GM12891 (cell line): ENCODE results near the gene MGMT.

Source experiments
- DNase-seq: peaks from one replicate; pipeline ENCODE4 v3.0.0; 2011; ENCODE audit warnings: low spot score; ENCODE audit not compliant: insufficient read length
- FAIRE-seq: peaks from 2 replicates; lab custom pipeline; 2011; peaks lifted over from hg19 to GRCh38; lab: Jason Lieb, UNC
- PAX5 ChIP-seq: IDR thresholded peaks from 2 replicates; pipeline ENCODE4 v1.6.1; 2011; ENCODE audit warnings: low read length, moderate library complexity, mild to moderate bottlenecking; ENCODE audit not compliant: insufficient read depth, severe bottlenecking
- POLR2A ChIP-seq: IDR thresholded peaks from 2 replicates; pipeline ENCODE4 v1.6.1; 2011; ENCODE audit warnings: low read depth, low read length, control low read depth
- POLR2AphosphoS5 ChIP-seq: IDR thresholded peaks from 2 replicates; pipeline ENCODE4 v1.6.1; 2011; ENCODE audit warnings: low read depth, low read length, control low read depth
- POU2F2 ChIP-seq: IDR thresholded peaks from 2 replicates; pipeline ENCODE4 v1.6.1; 2011; ENCODE audit warnings: low read depth, mild to moderate bottlenecking, control low read depth, low read length, moderate library complexity
- SPI1 ChIP-seq: IDR thresholded peaks from 2 replicates; pipeline ENCODE4 v1.6.1; 2011; ENCODE audit warnings: low read depth, low read length, control low read depth
- TAF1 ChIP-seq: IDR thresholded peaks from 2 replicates; pipeline ENCODE4 v1.6.1; 2011; ENCODE audit warnings: low read depth, low read length, control low read depth

Gene MGMT

DNA sequence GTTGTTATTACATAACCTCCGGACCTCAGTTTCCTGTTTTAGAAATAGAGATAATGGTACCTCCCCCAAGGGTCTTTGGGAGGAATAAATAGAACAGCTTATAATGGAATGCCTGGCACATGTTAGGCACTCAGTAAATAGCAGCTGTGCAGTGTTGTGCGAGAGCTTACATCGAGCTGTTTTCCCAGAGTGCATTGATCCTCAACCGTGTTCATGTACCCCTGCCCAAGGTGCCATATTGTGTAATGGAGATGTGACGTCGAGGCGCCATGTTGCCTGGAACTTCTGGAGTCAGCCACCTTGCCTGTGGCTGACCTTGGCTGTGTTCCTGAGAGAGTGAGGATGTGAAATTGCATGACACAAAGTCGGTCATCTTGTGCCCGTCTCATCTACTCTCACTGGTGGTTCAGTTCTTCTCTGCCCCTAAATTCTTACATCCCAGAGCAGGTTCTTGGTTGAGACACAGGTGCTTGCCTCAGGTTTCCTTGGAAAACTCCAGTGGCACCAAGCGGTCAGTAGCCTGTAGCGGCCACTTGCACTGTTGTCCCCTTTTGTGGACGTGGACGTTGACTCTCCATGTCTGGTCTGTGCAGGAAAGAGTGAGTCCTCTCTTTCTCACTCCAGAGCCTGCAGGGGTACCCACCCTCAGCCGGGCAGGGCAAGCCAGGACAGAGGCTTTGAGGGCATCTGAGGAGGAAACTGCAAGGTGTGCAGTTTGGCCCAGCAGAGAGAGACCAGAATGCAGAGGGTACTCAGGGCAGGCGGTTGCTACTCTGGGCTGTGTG is 230.6 kb downstream of the MGMT start:
- TF ChIP-seq SPI1 (no peak), POLR2A (no peak), TAF1 (no peak), PAX5 (no peak), POLR2AphosphoS5 (no peak), POU2F2 (no peak)
- FAIRE-seq = no peak
- DNase-seq = no peak

DNA sequence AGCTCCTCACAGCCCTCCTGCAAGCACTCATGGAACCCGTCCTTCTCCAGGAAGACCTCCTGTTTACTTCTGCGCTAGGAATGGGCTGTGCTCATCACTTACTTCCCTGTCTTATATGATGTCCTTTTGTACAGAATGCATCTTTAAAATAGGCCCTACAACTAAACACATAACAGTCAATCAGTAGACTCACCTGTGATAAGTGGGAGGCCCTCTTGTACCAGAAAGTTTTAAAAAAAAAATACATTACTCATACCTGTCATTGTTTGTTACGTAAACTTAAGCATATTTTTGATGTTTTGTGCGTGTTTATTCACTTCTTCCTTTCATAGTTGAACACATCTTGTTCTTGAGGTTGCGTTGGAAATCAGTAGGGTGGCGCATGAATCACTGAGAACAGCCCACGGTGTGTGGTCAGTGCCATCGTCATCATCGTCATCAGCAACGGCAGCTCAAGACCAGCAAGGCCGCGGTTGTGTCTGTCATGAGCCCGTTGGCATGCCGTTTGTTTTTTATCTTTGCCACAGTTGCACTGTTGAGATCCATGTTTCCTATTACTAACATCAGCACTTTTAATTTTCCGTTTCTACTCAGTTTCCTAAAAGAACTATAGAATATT is 232.8 kb downstream of the MGMT start:
- TF ChIP-seq POU2F2 = no peak
- TF ChIP-seq POLR2AphosphoS5 = no peak
- TF ChIP-seq TAF1 = no peak
- no peak for TF ChIP-seq POLR2A
- DNase-seq (no peak), FAIRE-seq (no peak)

DNA sequence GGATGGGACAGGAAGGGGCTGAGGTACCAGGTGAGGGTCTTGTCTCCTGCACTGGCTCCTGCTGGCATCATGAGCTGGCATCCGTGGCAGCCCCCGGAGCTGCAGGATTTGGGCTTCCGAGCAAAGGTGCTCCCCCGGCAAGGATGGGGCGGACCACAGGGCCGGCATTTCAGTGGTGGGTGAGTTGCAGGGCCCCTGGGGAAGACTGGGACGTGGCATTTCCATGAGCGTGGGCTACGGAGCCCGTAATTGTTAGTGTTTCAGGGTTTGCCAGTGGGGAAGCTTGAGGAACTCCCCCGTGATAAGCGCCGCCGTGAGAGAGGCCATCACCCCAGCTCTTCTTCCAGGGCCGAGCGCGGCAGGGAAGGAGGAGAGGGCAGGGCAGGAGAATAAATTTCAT is 235.6 kb downstream of the MGMT start:
- no peak for DNase-seq
- TF ChIP-seq POLR2AphosphoS5 (no peak), POLR2A (no peak), POU2F2 (no peak), SPI1 (no peak), TAF1 (no peak), PAX5 (no peak)
- FAIRE-seq = no peak

DNA sequence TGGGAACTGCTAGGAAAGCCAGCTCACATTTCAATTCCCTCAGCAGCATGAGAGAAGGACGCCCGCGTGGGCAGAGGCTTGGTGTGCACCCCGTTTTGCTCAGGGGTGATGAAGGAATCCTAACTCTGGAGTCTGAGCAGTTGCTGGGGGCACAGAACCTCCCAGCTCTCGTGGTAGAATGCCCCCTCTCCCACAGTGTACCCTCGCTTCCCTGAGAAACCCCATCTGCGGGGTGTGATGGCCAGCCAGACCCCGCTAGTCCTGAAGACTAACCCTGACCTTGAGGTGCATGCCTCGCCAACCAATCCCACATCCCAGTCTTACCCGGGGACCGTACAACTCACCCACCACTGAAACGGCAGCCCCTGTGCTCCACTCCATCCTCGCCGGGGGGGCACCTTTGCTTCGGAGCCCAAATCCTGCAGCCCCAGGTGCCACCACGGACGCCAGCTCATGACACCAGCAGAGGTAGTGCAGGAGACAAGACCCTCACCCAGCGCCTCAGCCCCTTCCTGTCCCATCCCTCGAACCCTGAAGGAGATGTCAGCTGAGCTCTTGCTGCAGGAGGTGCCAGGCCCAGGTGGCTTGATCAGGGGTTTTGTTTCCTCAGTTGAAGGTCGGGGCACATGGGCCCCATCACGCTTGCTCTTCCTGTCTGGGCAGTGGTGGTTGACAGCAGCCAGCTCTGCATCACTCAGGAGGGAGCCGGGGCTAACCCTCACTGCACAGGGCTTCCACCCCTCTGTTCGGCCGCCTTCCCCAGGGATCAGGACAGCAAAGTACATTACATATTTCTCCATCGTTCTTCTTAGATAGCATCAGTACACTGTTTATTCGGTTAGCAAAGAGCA is 236.5 kb downstream of the MGMT start:
- FAIRE-seq (no peak), DNase-seq (no peak)
- TF ChIP-seq SPI1 = no peak
- TF ChIP-seq TAF1 = no peak
- no peak for TF ChIP-seq POLR2A
- TF ChIP-seq PAX5 = no peak
- no peak for TF ChIP-seq POLR2AphosphoS5
- TF ChIP-seq POU2F2 = no peak

DNA sequence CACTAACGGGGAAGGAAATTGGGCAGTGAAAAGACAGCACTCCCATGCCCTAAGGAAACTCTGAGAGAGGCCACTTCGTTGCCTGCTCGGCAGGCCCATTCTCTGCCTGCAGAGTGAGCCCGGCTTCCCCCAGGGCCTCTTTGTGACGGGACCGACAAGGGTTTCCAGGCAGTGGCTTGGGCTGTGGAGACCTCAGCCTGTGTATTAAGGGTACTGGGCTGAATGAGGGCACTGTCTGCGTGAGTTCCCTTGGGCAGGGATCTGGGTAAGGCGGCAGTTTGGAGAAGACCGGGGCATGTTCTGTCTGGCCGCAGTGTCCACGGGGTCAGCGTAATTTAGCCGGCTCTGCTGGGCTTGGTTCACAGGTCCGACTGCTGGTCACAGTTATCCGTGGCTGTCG is 237.2 kb downstream of the MGMT start:
- TF ChIP-seq POLR2AphosphoS5 = no peak
- no peak for TF ChIP-seq SPI1
- TF ChIP-seq PAX5 = no peak
- no peak for TF ChIP-seq TAF1
- no peak for TF ChIP-seq POLR2A
- no peak for TF ChIP-seq POU2F2
- FAIRE-seq = no peak
- no peak for DNase-seq

DNA sequence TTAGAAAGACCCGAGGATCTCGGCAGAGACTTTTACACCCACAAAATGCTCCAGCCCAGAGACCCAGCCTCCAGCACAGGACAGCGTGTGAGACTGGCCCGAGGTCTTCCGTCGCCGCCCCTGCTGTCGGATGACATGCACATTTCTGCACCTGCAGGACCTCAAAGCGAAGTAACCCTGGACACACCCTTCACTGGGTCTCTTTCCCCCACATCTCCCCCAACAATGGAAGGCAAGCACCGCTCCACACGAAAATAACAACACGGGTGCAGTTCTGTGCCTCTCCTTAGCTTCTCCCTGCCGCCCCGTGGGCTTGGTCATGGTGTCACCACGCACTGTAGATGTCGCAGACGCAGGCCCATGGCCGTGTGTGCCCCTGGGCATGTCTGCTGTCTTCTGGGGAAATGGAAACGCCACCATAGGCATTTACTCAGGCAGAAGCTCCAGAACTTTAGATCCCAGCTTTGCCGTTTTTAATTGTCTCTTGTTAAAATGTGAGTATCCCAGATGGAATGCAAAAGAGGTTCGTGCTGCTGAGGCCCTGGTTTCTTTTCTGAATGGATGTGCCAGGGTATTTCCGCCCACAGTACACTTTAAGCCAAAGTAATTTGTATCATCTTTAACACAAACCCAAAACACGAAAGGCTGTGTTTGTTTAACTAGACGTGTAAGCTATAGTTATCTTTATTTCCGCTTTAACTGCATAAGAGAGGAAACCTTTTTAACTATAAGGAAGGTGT is 237.9 kb downstream of the MGMT start:
- no peak for TF ChIP-seq TAF1
- no peak for TF ChIP-seq POU2F2
- TF ChIP-seq SPI1 = no peak
- TF ChIP-seq POLR2A = no peak
- no peak for TF ChIP-seq POLR2AphosphoS5
- TF ChIP-seq PAX5 = no peak
- FAIRE-seq (no peak), DNase-seq (no peak)

GRCh38 chr10:129705676-129706075 is 238.6 kb downstream of the MGMT start:
- DNase-seq (no peak), FAIRE-seq (no peak)
- TF ChIP-seq TAF1 = no peak
- TF ChIP-seq POU2F2 = no peak
- TF ChIP-seq SPI1 = no peak
- TF ChIP-seq PAX5 = no peak
- TF ChIP-seq POLR2A = no peak
- TF ChIP-seq POLR2AphosphoS5 = no peak

DNA sequence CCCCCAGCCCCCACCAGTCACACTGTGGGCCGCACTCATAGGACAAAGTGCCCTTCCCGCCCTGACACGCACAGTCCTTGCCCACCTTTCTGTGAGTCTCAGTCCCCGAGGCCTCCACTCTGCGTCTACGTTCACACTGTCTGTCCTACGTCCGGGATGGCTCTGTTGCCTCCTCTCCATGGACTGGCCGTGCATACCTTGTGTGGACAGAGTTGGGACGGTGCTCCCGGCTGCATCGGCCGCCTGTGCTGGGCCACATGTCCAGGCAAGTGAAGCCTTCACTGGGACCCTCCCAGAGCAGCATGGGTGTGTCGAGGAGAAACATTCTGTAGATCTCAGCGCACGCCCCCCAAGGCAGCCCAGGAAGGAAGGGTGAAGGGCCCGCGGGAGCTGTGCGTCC is 239.0 kb downstream of the MGMT start:
- no peak for DNase-seq
- no peak for FAIRE-seq
- TF ChIP-seq PAX5 (no peak), SPI1 (no peak), POU2F2 (no peak), POLR2AphosphoS5 (no peak), POLR2A (no peak), TAF1 (no peak)

DNA sequence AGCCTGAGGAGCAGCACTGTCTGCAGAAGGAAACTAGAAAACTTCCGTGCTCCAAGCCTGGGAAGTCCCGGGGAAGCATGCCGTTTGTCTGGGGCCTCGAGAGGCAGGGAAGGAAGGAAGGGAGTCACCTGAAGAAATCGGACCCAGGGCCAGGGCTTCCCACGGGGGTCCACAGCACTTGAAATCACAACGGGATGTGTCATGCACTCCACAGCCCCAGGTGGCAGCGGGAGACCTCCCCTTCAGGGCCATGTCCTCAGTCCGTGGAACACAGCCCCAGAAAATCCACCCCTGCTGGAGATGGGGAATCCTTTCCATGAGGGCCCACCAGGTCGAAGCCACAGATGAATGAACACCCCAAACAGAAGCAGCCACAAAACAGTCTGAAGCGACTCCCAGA is 239.5 kb downstream of the MGMT start:
- no peak for TF ChIP-seq SPI1
- no peak for TF ChIP-seq POLR2A
- TF ChIP-seq TAF1 = no peak
- no peak for TF ChIP-seq PAX5
- no peak for TF ChIP-seq POLR2AphosphoS5
- TF ChIP-seq POU2F2 = no peak
- no peak for FAIRE-seq
- no peak for DNase-seq
